Neural progenitor cell (in vitro differentiated cells): Measurements from ENCODE around the gene VARS1.
"Not testable (repeated sequence)": the region's sequence is repeated elsewhere in the genome, so short reads cannot be mapped to it uniquely, and the experiment has no call there.

ENCODE experiments used
- CTCF ChIP-seq: fragments of 200-600 bp; sonication (generic); IDR thresholded peaks from 2 replicates; pipeline ENCODE4 v1.5.1; 2017; ENCODE audit warnings: antibody characterized with exemption, mild to moderate bottlenecking
- EZH2 ChIP-seq: fragments of 200-600 bp; sonication (generic); IDR thresholded peaks from 2 replicates; pipeline ENCODE4 v1.6.1; 2017; ENCODE audit warnings: antibody characterized with exemption, mild to moderate bottlenecking, moderate library complexity

GRCh38 chr6:31801031-31801927, 5.7 kb upstream of the VARS1 start:
- TF ChIP-seq CTCF, EZH2: not testable (repeated sequence)
